ENCODE results near the gene ERGIC2. TPM values are rescaled to one million over a fixed set of nuclear protein-coding genes. Genes with fewer than 3 reads are reported as not detected.

Gene ERGIC2
- total and polyA plus RNA-seq, 9 donors, result 53.5 to 81.6 (median 59.7) TPM

Other genes with a start within 250 kb of the ERGIC2 start
- gene FAR2, start 231.9 kb downstream of the ERGIC2 start, total RNA-seq, result 10.2 TPM
- gene FAR2, start 231.9 kb downstream of the ERGIC2 start, polyA plus RNA-seq (ENCODE audit: insufficient read depth in 1 of 8, insufficient read length in 8 of 8, low replicate concordance in 1 of 8), result 10 to 100 TPM in 6 of 8 donors, 1 to 10 TPM in 2; 9.5 to 20.0 (median 10.9) TPM
- 0.35 TPM for gene OVCH1, start 116.5 kb upstream of the ERGIC2 start, total RNA-seq
- 1 to 10 TPM in 1 of 8 donors, under 1 TPM in 7; 0.06 to 1.2 (median 0.18) TPM for gene OVCH1, start 116.5 kb upstream of the ERGIC2 start, polyA plus RNA-seq (ENCODE audit: insufficient read depth in 1 of 8, insufficient read length in 8 of 8, low replicate concordance in 1 of 8)

Measured in muscle of leg (tissue), 9 donors.